ENCODE results near the gene ABCC11.
A peak's percentile ranks its signal among the peaks of the same experiment; 100 is the strongest.

ABCC11 gene

DNA sequence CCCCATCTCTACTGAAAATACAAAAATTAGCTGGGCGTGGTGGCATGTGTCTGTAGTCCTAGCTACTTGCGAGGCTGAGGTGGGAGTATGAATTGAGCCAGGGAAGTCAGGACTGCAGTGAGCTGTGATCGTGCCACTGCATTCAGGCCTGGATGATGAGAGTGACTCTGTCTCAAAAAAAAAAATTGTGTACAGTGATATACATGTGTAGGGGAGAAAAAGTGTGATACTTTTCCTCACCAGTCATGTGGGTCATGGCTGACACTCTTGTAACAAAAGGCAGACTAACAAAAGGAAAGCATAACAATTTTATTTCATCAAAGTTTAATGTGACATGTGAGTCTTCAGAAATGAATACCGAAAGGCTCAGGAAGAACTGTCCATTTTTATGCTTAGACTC lies 89.5 kb downstream of the ABCC11 start:
- no peak for DNase-seq

DNA sequence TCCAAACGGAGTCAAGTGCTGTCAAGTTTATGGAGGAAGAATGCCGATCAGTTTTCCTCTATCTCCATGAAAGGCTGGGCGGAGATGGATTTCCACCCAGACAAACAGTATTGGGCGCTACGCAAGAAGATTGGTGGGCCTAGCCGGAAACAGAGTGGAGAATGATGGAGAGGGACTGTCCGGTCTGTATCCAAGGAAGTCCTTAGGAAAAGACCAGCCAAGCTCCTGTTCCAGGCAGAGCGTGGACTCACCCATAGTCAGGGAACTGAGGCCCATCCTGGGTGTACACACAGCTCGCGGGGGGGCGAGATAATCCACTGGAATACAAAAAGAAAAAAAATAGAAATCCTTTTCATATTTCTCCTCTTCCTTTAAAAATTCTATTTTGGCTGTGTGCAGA lies 90.0 kb downstream of the ABCC11 start:
- no peak for DNase-seq

- peak; percentile 95 for DNase-seq
Measured at GRCh38 chr16:48156790-48157209, 90.5 kb downstream of the ABCC11 start.

DNA sequence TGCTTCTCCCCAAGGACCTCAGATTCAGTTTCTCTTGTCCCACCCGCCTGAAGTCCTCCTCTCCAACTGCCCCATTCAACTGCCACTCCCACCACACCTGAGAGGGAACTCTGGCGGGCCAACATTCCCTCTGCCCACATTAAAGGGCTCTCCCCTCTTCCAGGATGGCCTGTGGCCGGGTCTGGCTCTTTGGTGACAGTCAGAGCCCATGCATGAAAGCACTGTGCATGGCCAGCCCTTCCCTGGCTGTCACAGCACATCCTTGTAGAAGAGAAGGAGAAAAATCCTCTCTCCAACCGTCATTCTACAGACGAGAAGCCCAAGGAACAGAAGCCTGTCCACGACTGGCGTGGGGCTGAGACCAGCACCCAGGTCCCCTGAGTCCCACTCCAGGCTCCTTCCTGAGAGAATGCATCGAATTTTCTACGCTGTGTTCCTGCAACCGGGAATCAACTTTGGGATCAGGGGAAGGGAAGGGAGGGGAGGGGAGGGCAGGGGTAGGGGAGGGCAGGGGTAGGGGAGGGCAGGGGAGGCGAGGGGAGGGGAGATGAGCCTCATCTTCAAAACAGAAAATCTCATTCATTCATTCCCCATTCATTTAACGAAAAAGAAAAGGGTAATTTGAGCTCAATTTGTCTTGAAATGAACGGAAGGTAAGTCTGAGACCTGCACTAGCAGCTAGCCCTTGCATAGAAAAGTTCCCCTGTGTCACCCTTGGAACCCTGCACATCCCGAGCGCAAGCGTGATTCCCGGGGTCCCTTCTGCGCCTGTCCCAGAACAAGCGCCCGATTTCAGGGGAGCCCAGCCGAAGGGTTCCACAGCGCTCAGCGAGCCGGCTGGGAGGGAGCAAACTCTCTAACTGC lies 91.2 kb downstream of the ABCC11 start, which contains the start of gene ABCC12:
Gene ABCC12 (minus strand): TSS at position 68 of the 864 bp plus-strand sequence. CDS start 9,569 bp downstream, outside the sequence.
- no peak for DNase-seq

- no peak for DNase-seq
Measured at GRCh38 chr16:48153774-48154173, 93.6 kb downstream of the ABCC11 start.

DNA sequence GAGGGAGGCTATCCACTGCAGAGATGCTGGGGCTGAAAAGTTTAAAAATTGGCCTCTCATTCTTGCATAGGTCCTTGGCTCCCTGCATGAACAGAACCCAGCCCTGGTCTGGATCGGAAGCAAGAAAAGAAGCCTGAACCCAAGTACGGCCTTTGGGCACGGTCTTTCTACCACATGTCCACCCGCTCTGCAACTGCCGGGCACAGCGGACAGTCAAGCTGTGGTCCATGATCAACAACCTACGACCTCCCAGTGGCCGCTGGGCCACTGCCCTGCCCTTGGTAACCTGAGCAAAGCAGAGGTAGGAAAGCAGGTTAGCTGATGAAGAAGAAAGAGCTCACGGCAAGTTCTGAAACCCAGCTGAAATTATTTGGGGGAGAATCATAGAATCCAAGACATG lies 95.1 kb downstream of the ABCC11 start:
- DNase-seq: no peak

DNA sequence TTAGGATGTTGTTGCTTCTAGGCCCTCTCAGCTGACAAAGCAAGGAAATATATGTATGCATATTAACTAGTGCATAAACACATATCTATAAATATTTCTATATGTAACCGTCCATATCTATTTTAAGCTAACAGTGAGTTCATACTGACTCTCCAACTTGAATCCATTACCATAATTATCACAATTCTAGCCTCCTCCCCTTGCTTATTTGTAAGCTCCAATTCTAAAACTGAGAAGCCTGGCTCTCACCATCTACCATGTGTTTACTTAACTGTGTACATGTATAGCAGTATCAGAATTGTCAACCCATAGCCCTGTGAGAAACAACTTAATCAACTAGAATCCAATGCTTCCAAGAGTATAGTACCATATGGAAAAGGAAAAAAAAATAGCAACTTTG lies 96.6 kb downstream of the ABCC11 start:
- no peak for DNase-seq

GRCh38 chr16:48146710-48147109 lies 100.6 kb downstream of the ABCC11 start:
- DNase-seq: no peak

DNA sequence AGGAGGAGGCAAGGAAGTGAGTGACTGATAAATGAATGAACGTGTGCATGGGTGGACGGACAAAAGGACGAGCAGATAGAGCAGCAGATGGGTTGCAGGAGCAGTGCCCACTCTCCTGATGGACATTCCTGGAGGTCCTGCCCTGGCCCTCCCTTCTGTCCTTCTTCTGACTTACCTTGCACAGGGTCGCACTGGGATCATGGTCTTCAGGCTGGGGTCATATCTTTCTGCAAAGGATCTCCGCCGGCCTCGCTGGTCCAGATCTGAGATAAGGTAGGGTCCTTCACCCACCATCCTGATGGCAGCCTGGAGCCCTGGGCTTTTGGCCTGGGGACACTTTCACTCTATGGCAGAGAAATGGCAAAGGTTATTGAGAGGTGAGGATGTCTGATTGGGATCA lies 101.2 kb downstream of the ABCC11 start:
- no peak for DNase-seq

DNA sequence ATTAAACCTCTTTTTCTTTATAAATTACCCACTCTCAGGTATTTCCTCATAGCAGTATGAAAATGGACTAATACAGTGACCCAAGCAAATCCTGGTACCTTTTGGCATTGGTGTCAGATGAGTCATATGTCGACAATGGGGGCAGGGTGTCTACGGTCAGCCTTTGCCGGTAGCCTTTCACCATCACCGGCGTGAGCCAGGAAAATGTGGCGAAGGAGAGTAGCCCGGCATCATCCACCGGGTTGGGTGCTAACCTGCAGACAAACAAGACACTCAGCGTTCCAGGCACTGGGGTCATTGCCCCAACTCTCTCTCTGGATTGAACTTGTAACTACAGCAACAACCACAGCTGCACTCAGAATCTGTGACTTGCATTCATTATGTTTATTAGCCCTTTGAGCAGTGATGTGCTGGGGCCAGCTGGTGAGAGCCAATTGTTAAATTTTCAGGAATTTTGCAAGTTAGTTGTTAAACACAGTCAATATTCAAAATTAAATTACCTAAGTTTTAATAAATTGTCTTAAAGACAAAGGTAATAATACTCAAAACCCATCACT lies 103.4 kb downstream of the ABCC11 start:
- no peak for DNase-seq

DNA sequence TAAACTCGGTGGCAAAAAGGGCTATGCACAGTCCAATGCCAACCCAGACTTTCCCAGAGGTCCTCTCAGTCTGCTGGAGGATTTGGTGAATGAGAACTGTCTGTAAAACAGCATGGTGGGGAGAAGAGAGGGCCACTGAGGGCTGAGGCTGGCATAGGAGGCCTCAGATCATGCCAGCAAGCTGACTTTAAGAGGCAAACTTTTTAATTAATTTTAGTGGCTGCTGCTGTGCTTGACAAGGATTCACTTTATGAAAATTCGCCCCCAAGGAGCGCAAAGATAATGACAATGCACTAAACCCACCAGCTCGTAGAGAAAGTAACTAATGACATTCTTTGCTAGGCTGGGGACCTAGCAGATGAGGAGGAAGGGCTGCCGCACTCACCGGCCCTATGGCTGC lies 106.5 kb downstream of the ABCC11 start:
- DNase-seq: no peak

DNA sequence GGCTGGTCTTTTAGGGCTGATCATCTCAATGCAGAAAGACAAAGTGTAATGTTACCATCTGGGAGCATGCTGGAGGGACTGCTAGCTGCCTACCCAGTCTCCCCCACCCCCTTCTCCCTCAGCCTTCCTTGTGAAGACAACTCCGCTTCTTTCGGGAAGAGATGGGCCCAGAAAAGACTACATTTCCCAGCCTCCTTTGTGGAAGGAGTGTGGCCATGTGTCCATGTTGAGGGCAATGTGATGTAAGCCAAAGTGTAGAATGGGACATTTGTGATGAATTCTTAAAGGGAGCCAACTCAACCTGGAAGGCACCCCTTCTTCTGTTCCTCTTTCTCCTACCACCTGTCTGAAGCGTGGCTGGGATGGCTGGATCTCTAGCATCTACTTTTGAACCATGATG lies 107.8 kb downstream of the ABCC11 start:
- no peak for DNase-seq

DNA sequence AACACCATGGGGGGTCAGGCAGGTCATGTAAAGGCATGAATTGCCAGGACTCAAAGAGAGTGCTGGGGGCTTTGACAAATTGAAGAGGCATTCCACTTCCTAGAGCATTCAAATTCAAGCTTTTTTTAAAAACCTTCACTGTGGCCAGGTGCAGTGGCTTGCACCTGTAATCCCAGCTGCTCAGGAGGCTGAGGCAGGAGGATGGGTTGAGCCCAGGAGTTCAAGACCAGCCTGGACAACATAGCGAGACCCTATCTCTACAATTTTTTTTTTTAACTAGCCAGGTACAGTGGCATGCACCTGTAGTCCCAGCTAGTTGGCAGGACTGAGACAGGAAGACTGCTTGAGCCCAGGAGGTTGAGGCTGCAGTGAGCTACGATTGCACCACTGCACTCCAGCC lies 108.8 kb downstream of the ABCC11 start:
- DNase-seq: no peak

DNA sequence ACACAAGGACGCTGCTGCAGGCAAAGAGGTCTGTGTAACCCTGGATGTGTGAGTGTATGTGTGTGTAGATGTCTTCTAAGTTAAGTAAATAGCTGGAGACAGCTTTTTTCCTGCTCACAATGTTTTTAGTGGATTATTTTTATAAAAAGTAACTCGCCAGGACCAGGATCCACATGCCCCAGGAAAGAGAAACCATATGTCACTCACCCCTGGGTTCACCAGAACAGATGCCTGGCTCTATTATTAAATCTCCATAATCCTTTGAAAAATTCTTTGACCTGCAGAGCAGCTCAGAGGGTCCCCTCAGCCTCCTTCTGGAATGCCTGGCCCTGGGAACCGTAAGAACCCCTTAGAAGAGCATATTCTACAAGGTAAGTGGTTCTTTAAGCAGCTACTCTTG lies 109.5 kb downstream of the ABCC11 start:
- no peak for DNase-seq

GRCh38 chr16:48136547-48137360 lies 110.6 kb downstream of the ABCC11 start:
- no peak for DNase-seq

DNA sequence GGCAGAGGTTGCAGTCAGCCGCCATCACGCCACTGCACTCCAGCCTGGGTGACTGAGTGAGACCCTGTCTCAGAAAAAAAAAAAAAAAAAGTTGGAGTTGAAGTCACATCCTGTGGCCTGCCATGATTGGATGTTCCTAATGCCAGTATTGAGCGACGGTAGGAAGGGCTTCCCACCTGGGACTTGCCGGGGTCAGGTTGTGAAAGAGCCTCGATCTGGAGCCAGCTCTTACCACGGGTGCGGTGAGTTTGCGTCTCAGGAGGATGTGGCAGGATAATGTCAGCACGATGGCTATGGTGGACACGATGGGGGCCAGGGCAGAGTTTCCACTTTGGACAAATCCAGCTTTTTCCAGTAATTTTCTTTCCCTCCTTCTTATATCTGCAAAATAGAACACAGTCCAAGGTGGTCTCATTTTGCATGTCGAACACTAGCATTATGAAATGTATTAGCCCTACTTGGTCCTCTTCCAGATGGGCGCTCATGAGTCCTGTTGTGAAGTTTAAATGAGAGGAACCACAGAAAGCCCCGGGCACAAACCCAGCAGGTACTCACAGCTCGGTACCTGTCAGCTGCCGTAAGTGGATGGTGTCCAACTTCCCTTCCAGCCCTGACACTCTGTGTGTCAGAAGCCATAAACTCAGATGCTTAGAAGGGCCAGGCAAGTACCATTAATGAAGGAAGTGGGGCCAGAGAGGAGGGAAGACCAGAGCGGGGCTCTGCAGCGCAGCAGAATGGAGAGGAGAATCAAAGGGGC lies 113.7 kb downstream of the ABCC11 start:
- DNase-seq: no peak

DNA sequence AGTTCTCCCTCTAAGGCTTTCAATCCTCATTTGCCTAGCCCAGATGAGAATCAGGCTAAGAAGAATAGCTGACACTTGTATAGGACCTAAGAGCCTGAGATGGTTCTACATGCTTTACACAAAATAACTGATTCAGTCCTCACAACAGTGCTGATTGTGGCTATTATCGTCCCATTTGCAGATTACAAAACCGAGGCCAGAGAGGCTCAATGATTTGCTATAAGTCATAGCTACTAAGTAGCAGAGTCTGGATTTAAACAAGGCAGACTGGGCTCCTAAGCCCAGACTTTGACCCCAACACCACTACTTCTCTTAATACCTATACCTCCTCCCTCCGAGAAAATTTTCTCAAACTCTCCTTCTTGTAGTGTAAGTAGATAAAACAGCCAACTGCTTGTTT lies 114.6 kb downstream of the ABCC11 start:
- no peak for DNase-seq

DNA sequence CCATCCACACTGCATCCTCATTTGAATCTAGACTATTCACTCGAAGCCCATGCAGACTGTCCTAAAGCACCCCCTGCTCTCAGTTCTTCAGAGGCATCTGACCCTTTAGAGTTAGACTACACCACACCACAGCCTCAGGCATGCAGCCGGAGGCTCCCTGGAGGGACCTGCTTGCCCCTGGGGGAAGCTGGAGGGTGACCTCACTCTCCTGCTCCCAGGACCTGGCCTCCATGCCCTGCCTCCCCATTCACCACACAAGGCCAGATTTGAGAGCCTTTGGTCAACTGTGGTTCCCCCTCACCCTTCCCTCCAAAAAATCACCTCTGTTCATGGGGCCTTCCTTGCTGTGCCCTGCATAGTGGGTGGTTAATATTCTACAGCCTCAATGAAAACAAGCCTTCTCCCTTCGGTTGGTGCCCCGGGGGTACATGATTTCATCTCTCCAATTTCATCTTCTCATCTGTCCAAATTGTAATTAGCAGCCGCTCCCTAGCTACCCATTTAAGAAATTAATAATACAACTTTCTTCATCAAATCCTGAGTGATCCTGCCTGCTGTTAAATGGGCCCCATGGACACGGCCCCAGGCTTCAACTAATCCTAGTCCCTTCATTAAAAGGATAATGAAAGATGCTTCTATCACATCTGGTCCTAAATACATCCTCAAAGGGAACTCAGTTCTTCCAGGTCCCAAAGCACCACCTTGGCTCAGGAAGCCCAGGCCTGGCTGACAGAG lies 116.0 kb downstream of the ABCC11 start:
- no peak for DNase-seq

GRCh38 chr16:48129926-48130325 lies 117.4 kb downstream of the ABCC11 start:
- no peak for DNase-seq

GRCh38 chr16:48128769-48129168 lies 118.6 kb downstream of the ABCC11 start:
- DNase-seq: no peak

DNA sequence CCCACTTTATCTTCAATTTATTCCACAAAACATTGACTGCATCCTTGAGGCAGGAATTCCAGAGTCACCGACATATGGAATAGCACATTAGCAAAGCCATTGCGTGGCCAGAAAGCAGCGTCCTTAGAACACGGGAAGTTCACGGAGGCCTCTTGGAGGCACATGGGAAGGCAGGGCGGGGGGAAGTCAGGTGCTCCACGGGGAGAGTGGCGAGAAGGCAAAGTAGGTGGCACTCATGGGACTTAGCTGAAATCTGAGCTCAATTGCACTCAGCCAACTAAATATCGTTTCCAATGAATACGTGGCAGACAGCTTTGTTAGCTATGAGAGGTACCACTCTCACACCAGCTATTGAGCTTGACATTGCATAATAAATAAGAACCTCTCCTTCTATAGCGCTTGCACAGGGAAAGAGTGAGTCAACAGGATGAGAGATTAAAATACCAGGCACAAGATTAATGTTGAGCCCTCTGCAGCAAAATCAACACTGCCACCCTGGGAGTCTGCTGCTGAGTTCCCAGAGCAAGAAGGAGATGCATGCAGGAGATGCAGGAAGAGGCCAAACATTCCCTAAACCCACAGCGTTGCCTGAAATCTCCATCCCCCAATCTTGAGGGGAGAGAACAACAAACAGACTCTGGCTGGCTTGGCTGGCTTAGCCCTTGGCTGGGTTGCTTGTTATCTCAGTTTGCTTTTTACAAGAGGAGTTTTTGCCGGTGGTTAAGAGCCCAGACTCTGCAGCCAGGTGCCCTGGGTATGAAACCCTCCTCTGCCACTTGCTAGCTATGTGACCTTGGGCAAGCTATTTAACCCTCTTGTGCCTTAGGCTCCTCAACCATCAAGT lies 120.3 kb downstream of the ABCC11 start:
- no peak for DNase-seq
